T-helper 2 cell (primary cell): ENCODE measurements around the gene SLC25A44.
"Not testable (repeated sequence)": the region's sequence is repeated elsewhere in the genome, so short reads cannot be mapped to it uniquely, and the experiment has no call there.

Experiments used
- DNase-seq, 5 experiments: peaks; one replicate each; pipeline versions ENCODE4 v3.0.0 to v3.0.0-alpha.2; 2012 to 2022

SLC25A44 gene

DNA sequence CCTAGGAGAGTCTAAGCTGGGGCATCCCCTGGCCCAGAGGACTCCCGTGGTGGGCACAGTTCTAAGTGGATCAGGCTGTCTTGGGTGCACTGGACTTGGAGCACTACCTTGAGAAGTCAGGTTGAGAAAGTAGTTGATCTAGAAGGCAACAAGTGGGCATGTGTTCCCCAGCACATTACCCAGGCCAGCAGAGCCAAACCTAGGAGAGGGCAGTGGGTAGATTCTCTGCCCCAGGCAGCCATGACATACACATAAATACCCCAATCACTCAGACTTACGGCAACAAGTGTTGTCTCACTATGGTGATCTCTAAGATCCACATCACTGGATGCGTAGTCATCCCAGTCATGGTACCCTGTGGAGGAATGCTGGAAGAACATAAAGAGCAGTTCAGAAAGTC, 17.3 kb downstream of the SLC25A44 start:
- no peak for DNase-seq

DNA sequence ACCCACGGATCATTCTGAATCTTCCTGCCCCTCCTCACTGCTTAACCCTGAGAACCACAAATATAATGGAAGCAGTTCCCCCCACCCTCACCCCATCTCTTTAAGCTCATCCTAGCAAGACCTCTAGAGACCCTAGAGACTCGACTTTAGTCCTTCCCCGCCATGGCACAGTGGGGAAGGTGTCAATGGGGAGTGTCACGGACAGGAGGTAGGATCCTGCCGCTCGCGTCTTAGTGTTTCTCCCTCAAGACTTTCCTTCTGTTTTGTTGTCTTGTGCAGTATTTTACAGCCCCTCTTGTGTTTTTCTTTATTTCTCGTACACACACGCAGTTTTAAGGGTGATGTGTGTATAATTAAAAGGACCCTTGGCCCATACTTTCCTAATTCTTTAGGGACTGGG, 18.2 kb downstream of the SLC25A44 start:
- DNase-seq, result no peak

DNA sequence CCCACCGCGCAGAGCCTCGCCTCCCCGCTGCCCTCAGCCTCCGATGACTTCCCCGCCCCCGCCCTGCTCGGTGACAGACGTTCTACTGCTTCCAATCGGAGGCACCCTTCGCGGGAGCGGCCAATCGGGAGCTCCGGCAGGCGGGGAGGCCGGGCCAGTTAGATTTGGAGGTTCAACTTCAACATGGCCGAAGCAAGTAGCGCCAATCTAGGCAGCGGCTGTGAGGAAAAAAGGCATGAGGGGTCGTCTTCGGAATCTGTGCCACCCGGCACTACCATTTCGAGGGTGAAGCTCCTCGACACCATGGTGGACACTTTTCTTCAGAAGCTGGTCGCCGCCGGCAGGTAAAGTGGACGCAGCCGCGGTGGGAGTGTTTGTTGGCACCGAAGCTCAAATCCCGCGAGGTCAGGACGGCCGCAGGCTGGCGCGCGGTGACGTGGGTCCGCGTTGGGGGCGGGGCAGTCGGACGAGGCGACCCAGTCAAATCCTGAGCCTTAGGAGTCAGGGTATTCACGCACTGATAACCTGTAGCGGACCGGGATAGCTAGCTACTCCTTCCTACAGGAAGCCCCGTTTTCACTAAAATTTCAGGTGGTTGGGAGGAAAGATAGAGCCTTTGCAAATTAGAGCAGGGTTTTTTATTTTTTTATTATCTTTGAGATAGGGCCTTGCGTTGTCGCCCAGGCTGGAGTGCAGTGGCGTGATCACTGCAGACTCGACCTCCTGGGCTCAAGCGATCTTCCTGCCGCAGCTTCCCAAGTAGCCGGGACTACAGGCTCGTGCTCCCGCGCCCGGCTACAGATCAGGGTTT, 19.1 kb downstream of the SLC25A44 start, which contains the start of gene PMF1:
TSS of gene PMF1 (plus strand) at position 175 of the 811 bp plus-strand sequence. CDS start at position 184, 9 bp downstream.
- peak; percentile 90 to 98 (median 94) for DNase-seq

DNA sequence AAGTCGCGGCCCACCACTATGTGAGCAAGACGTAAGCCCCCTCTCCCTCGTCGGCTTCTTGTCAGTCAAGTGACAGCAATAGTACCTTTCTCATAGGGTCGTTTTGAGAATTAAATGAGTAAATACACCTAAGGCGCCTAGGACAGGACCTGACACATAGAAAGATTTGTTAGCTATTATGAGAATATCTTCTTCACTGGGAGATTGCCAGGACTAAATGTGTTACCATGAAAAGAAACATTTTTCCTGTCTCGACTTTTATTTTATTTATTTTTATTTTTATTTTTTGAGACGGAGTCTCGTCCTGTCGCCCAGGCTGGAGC, 19.7 kb downstream of the SLC25A44 start:
- no peak for DNase-seq

DNA sequence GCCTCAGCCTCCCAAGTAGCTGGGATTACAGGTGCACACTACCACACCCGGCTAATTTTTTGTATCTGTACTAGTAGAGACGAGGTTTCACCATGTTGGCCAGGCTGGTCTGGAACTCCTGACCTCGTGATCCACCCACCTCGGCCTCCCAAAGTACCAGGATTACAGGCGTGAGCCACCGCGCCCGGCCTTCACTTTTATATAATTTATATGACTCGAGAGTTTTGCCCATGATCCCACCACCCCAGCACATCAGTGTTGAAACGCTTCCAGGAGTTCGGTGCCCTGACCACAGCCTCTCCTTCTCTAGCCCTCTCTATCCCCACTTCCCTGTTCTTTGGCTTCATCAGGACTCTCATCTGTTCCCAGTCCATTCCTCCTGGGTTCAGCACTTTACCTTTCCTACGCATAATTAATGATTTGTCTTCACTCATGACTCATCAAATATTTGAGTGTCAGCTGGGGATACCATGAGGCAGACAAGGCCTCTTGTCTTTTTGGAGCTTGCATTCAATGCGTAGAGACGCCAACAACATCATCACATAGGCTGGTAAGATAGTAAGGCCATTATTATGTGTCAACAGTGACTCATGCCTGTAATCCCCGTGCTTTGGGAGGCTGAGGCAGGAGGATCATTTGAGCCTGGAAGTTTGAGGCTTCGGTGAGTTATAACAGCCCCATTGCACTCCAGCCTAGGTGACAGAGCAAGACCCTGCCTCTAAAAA, 20.3 kb downstream of the SLC25A44 start:
- peak in 1 of 5 experiments; percentile 60 for DNase-seq

DNA sequence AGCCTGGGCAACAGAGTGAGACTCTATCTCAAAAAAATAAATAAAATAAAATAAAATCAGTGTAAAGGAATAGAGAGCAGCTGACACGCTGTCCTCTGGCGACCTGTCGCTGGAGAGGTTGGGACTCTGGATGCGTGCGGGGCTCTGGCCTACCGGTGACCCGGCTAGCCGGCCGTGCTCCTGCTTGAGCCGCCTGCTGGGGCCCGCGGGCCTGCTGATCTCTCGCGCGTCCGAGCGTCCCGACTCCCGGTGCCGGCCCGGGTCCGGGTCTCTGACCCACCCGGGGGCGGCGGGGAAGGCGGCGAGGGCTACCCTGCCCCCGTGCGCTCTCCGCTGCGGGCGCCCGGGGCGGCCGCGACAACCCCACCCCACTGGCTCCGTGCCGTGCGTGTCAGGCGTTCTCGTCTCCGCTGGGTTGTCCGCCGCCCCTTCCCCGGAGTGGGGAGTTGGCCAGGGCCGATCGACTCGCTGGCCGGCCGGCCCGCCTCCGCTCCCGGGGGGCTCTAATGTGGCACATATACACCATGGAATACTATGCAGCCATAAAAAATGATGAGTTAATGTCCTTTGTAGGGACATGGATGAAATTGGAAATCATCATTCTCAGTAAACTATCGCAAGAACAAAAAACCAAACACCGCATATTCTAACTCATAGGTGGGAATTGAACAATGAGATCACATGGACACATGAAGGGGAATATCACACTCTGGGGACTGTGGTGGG, 22.6 kb downstream of the SLC25A44 start:
- not testable (repeated sequence) for DNase-seq

DNA sequence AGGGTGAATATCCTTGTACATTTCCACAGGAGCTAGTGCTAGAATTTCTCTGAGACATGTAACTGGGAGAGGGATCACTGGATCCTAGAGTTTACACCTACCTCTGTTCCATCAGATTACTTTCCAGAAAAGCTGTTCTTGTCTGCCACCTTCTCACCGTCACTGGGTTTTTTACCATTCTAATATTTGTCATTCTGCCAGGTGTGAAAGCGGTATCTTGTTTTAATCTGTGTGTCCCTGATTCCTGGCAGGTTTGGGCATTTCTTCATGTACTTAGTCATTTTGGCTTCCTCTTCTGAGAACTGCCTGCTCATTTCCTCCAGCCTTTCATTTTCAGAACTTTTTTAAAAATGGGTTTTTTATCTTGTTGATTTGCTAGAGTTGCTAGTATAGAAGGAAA, 24.0 kb downstream of the SLC25A44 start:
- peak in 2 of 5 experiments; percentile 45 to 88 for DNase-seq

DNA sequence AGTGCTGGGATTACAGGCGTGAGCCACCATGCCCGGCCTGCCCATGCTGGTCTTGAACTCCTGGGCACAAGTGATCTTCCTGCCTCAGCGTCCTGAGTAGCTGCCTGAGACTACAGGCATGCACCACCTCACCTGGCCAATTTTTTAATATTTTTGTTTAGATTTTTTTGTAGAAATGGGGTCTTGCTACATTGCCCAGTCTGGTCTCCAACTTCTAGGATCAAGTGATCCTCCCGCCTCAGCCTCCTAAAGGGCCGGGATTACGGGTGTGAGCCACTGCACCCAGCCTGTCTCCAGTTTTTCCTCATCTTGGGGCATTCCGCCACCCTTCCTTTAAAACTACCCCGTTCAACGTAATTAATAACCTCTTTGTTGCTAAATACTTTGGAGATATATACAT, 26.3 kb downstream of the SLC25A44 start:
- DNase-seq, result no peak

DNA sequence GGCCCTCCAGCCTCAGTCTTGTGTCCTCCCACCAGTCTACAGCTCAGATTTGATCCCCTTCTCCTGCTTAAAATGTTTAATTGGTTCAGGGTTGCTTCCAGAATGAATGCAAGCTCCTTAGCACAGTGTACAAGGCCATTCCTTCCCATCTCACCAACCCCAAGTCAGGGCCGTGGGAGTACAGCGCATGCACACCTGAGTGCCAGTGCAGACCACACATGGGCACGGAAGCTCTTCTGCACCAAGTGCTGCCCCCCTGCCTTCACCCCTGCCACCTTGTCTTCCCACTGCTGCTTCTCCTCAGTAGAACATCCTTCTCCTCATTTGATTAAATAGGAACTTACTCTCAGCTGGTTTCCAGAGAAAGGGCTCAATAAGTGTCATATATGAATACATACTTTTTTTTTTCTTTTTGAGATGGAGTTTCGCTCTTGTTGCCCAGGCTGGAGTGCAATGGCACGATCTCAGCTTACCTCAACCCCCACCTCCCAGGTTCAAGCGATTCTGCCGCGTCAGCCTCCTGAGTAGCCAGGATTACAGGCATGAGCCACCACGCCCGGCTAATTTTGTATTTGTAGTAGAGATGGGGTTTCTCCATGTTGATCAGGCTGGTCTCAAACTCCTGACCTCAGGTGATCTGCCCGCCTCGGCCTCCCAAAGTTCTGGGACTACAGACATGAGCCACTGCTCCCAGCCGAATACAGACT, 28.2 kb downstream of the SLC25A44 start:
- no peak for DNase-seq

DNA sequence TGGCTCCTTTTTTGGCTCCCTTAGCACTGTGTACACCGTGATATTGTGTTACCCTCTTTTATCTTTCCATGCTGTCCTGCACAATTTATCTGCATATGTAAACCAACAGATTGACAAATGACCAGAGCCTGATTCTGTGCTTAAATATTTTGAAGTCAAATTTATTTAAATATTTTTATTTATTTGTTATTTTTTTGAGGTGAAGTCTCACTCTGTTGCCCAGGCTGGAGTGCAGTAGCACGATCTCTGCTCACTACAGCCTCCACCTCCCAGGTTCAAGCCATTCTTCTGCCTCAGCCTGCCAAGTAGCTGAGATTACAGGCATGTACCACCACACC, 31.7 kb downstream of the SLC25A44 start:
- DNase-seq, result no peak

DNA sequence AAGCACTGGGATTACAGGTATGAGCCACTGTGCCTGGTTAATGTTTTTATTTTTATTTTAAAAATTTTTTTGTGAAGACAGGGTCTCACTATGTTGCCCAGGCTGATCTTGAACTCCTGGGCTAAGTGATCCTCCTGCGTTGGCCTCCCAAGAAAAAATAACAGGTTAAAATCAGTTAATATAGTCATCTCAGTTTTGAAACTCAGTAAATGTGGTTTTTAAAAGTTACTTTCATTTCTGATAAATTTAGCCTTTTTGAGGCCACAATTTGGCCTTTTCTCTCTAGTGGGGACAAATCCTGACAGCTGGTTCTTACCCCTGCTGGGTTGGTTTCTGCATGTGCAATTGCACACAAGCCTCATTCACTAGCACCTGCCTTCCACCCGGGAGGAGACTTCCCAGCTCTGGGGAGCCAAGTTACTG, 32.2 kb downstream of the SLC25A44 start:
- peak in 1 of 5 experiments; percentile 72 for DNase-seq

DNA sequence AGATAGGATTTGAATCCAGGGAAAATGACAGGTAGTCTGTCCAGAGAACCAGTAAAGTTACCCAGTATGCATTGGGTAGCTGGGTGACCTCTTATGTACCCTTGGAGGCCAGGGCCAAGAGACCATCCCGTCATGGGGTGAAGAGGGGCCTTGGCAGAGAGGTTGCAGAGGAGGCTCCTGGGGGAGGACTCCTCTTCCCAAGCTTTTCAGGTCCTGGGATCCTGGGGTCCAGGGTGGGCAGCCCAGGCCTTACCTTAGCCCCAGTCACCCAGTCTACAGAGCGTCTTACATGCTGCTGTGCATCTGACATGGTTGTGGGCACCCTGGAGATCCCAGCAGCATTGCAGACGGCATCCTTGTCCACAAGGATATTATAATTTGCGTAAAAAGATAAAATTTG, 32.9 kb downstream of the SLC25A44 start:
- DNase-seq, result no peak

DNA sequence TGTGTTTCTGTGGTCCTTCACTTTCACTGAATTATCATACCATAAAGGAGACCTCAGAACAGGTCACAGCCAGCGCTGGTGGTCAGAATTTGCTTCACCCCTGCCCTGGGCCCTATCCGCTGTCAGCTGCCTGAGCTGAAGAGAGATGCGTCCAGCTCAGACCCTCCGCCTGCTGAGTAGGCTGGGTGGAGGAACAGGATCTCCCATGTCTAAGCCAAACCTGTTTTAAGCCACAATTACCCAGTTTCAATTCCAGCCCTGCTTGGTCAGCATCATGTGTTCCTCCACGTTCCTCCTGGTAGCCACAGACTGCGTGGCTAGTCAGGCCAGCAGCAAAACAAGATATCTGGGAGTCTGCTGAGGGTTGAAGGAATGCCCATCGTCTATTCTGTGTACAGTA, 34.6 kb downstream of the SLC25A44 start:
- DNase-seq, result no peak

DNA sequence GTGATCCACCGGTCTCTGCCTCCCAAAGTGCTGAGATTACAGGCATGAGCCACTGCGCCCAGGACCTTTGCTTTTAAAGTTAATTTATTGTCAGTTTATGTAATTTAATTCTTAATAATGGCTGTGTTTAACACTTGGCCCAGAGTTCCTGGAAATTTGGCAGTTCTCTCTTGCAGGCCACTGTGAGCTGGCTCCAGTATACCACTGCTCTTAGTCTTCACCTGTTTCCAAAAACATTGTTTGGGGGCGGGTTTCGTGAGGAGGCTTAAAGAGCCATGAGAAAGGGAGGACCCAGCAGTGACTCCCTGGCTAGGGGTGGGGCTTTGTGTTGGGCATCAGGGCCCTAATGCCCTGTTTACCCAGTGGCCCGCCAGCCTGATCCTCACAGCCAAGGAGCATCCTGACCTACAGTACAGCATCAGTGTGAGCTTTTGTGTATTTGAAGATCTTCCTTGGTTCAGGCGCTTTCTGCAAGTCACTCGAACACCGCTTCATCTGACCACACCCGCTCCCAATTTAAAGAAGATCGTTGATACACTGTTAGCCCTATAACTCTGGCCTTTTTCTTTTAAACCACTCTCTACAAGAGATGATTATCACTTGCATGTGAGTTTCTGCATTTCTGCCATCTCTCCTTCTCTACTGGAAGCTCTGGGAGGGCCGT, 36.0 kb downstream of the SLC25A44 start:
- no peak for DNase-seq

DNA sequence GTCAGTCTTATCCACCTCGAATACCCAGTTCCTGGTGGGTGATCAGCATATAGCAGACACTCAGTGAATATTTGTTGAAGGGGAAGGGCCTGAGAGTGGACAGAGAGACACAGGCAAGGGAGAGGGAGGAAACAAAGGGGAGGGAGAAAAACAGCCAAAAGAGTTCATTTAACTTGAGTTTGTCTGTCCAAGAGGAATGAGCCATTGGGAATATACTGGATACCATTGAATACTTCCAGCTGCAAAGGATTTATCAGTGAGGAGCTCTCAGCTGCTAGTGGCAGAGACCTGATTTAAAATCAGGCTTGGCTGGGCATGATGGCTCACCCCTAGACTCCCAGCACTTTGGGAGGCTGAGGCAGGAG, 36.6 kb downstream of the SLC25A44 start:
- no peak for DNase-seq

DNA sequence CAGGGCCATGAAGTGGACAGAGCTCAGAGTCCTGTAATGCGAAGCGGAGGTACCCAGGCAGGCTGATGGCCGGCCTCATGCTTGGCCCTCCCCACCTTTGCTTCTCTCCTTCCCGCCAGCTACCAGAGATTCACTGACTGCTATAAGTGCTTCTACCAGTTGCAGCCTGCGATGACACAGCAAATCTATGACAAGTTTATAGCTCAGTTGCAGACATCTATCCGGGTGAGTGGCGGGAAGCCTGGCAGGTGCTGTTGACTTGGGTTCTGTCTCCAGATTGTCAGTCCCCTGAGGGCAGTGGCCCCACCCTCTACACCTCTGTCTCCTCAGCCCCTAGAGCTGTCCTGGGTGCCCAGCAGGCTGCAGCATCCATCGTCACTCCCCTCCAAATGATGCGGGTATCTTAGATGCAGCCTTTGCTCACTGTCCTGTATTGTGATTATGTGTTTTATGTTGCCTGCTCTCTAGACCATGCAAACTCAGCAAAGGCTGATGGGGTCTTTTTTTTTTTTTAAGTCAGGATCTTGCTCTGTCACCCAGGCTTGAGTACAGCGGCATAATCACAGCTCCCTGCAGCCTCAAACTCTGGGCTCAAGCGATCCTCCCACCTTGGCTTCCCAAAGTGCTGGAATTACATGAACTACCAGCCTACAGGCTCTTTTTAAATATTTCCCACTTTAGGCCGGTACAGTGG, 38.4 kb downstream of the SLC25A44 start:
- DNase-seq, result no peak

DNA sequence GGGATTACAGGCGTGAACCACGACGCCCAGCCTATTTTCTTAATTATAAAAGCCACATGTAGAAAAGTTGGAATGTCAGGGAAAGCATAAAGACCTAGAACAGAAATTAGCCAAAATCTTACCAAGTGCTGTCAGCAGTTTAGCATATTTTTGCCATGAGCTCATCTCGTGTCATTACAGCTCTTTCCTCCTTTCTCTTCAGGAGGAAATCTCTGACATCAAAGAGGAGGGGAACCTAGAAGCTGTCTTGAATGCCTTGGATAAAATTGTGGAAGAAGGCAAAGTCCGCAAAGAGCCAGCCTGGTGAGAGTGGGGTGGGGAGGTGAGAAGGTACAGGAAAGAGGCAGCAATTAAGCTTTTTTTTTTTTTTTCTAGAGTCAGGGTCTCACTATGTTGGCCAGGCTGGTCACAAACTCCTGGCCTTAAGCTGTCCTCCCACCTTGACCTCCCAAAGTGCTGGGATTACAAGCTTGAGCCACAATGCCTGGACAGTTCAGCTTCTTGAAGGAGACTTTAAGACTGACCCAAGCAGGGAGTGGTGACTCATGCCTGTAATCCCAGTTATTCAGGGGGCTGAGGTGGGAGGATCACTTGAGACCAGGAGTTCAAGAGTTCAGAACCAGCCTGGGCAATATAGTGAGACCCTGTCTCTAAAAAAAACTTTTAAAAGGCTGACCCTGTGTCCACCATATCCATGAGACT, 39.7 kb downstream of the SLC25A44 start:
- no peak for DNase-seq

DNA sequence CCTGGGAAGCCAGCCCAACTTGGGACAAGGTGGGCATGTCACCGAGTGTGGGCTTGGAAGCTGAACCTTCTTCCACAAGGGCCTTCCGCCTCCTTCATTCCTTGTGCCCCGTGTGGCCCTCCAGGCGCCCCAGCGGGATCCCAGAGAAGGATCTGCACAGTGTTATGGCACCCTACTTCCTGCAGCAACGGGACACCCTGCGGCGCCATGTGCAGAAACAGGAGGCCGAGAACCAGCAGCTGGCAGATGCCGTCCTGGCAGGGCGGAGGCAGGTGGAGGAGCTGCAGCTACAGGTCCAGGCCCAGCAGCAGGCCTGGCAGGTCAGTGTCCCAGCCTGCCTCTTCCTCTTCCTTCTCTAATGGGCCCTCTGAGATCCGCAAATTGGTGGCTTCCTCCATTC, 42.3 kb downstream of the SLC25A44 start:
- DNase-seq, result no peak

DNA sequence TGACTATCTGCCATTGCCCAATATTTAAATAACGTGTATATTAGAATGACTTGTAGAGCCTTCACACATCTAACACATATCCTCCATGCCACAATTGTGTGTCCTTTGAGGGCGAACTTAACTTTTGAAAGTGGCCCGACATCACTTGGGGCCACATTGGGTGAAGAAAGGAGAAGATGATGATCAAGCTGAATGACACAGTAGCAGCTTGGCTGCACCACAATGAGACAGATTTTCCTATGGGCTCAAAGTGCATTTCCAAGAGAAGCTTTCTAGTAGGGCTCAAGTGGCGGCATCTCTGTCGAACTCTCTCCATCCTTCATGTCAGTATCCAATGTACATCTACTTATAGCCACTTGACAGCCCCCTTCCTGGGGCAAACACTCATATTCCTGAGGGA, 44.3 kb downstream of the SLC25A44 start:
- no peak for DNase-seq

DNA sequence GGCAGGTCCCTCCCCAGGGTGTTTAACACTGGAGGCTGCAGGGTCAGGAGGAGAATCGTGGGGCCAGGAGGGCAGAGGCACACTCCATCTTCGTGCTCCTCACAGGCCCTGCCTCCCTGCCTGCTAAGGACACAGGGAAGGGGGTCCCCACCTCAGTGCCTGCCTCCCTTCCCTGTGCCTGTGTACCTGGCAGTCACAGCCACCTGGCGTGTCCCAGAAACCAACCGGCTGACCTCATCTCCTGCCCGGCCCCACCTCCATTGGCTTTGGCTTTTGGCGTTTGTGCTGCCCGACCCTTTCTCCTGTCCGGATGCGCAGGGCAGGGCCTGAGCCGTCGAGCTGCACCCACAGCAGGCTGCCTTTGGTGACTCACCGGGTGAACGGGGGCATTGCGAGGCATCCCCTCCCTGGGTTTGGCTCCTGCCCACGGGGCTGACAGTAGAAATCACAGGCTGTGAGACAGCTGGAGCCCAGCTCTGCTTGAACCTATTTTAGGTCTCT, 47.5 kb downstream of the SLC25A44 start:
- DNase-seq, result no peak

DNA sequence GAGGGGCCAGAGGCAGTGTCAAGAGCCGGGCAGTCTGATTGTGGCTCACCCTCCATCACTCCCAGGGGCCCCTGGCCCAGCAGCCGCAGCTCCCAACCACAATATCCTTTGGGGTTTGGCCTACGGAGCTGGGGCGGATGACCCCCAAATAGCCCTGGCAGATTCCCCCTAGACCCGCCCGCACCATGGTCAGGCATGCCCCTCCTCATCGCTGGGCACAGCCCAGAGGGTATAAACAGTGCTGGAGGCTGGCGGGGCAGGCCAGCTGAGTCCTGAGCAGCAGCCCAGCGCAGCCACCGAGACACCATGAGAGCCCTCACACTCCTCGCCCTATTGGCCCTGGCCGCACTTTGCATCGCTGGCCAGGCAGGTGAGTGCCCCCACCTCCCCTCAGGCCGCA, 48.0 kb downstream of the SLC25A44 start, which contains the start of gene BGLAP:
TSS of gene BGLAP (plus strand) at position 259 of the 400 bp plus-strand sequence. CDS start at position 307, 48 bp downstream.
- no peak for DNase-seq
